Measurements from ENCODE around the gene UNC5C. TPM values are rescaled to one million over a fixed set of nuclear protein-coding genes. Genes with fewer than 3 reads are reported as not detected.

Gene UNC5C
- total and polyA plus RNA-seq, 2 donors from 2014 or later = 0.84 to 3.1 TPM

DNA sequence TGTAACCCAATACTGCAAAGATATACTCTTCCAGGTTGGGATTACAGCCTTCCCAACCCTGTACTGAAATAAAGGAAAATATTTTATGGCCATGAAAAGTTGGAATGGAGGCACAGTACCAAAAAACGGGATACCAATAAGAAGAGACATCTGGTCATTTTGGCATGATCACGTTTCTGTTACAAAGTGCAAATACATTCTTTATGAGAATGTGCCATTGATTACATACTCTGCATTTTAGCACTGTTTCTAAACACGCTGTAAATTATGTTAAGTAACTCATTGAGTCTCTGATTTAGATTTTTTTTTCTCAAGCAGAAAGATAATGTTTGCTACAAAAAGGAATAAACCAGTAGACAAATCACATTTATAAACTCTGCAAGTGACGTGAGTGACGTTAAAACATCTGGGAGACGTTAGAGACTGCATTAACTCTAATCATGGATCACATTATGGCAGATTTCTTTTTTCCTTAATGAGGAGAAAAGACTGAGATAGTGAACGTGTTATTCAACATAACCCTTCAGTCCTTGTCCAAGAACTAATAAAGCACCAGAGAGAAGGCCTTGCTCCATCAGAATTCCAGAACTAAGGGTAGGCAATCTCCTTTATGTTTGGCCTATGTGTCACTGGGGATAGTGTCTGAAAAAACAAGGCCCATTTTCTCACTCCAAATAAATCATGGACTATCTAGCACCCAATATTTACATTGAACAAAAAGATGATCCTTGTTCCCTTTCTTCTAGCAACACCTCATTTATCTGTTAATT, 31.0 kb downstream of the UNC5C start:
- Histone ChIP-seq H3K4me3 (ENCODE audit: low read length in 3 of 3) (no peak overlapping the region), H3K27me3 (ENCODE audit: control insufficient read depth, insufficient read depth, low read length) (no peaks in the 10 kb centered on the region), H3K27ac (ENCODE audit: low read depth in 2 of 2, low read length in 2 of 2) (no peak overlapping the region), H3K9me3 (ENCODE audit: control insufficient read depth in 2 of 3, insufficient read depth in 1 of 3, low read length in 3 of 3) (no peaks in the 10 kb centered on the region), H3K36me3 (ENCODE audit: control insufficient read depth in 2 of 3, insufficient read depth in 3 of 3, low read length in 3 of 3) (no peaks in the 10 kb centered on the region), H3K4me1 (ENCODE audit: control insufficient read depth in 2 of 3, insufficient read depth in 2 of 3, low read depth in 1 of 3, low read length in 3 of 3) (no peaks in the 10 kb centered on the region), H3K9ac (ENCODE audit: low read length in 3 of 3) (no peak overlapping the region)
- DNase-seq (no peak), FAIRE-seq (no peak)
- intact Hi-C loops (cut with DNase I) = no loop called here
- TF ChIP-seq, protein P1, sequence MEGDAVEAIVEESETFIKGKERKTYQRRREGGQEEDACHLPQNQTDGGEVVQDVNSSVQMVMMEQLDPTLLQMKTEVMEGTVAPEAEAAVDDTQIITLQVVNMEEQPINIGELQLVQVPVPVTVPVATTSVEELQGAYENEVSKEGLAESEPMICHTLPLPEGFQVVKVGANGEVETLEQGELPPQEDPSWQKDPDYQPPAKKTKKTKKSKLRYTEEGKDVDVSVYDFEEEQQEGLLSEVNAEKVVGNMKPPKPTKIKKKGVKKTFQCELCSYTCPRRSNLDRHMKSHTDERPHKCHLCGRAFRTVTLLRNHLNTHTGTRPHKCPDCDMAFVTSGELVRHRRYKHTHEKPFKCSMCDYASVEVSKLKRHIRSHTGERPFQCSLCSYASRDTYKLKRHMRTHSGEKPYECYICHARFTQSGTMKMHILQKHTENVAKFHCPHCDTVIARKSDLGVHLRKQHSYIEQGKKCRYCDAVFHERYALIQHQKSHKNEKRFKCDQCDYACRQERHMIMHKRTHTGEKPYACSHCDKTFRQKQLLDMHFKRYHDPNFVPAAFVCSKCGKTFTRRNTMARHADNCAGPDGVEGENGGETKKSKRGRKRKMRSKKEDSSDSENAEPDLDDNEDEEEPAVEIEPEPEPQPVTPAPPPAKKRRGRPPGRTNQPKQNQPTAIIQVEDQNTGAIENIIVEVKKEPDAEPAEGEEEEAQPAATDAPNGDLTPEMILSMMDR (IDR thresholded peaks at IDR 0.05; ENCODE audit: borderline replicate concordance, extremely low read depth, insufficient read depth) = no peak

DNA sequence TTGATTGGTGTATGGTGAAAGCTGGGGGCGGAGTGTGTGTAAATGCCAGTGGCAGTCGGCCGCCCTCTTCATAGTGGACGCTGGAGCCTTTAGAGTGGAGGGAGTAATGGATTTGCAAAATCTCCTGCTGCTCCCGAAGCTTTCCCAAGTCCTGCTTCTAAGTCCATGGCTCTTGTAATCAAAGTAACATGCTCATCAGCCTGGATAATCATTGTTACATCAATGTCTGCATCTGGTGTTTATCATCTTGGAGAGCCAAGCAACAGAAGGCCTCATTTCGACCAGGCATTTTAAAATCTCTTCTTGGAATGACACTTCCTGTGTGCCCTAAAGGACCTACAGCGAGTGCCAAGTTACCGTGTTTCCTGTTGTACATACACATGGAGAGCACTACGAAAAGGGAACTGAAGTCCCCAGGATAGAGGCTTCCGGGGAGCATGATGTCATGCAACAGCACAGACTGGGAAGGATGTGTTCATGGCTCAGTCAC, 32.2 kb downstream of the UNC5C start:
- no peaks in the 10 kb centered on the region for H3K4me1 ChIP-seq (ENCODE audit: control insufficient read depth in 2 of 3, insufficient read depth in 2 of 3, low read depth in 1 of 3, low read length in 3 of 3)
- no peak overlapping the region for H3K9ac ChIP-seq (ENCODE audit: low read length in 3 of 3)
- no peak overlapping the region for H3K4me3 ChIP-seq (ENCODE audit: low read length in 3 of 3)
- intact Hi-C loops (cut with DNase I) = no loop called here
- TF ChIP-seq, protein P1 (IDR thresholded peaks at IDR 0.05; ENCODE audit: borderline replicate concordance, extremely low read depth, insufficient read depth) = no peak
- no peaks in the 10 kb centered on the region for H3K9me3 ChIP-seq (ENCODE audit: control insufficient read depth in 2 of 3, insufficient read depth in 1 of 3, low read length in 3 of 3)
- no peaks in the 10 kb centered on the region for H3K36me3 ChIP-seq (ENCODE audit: control insufficient read depth in 2 of 3, insufficient read depth in 3 of 3, low read length in 3 of 3)
- FAIRE-seq = no peak
- no peaks in the 10 kb centered on the region for H3K27me3 ChIP-seq (ENCODE audit: control insufficient read depth, insufficient read depth, low read length)
- no peak for DNase-seq
- no peak overlapping the region for H3K27ac ChIP-seq (ENCODE audit: low read depth in 2 of 2, low read length in 2 of 2)

DNA sequence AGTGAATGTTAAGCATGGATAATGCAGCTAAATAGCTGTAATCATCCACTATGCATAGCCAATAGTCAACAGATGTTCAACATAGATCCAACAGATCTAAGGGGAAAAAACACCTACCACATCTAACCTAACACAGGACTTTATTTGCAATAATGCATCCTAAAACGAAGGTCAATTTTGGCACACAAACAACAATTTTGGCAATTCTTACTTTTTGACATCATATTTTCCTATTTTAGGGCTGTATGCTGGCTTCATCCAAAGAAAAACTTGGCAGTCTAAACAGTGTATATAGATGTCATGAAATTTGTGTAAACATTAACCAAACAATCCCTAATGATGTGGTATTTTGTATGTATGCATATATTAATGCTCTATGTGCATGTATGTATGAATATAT, 33.2 kb downstream of the UNC5C start:
- no peak overlapping the region for H3K9ac ChIP-seq (ENCODE audit: low read length in 3 of 3)
- no peaks in the 10 kb centered on the region for H3K4me1 ChIP-seq (ENCODE audit: control insufficient read depth in 2 of 3, insufficient read depth in 2 of 3, low read depth in 1 of 3, low read length in 3 of 3)
- TF ChIP-seq, protein P1 (IDR thresholded peaks at IDR 0.05; ENCODE audit: borderline replicate concordance, extremely low read depth, insufficient read depth) = no peak
- H3K36me3 ChIP-seq (ENCODE audit: control insufficient read depth in 2 of 3, insufficient read depth in 3 of 3, low read length in 3 of 3) = no peaks in the 10 kb centered on the region
- intact Hi-C loops (cut with DNase I) = no loop called here
- no peak overlapping the region for H3K27ac ChIP-seq (ENCODE audit: low read depth in 2 of 2, low read length in 2 of 2)
- no peak for DNase-seq
- H3K9me3 ChIP-seq (ENCODE audit: control insufficient read depth in 2 of 3, insufficient read depth in 1 of 3, low read length in 3 of 3) = no peaks in the 10 kb centered on the region
- no peaks in the 10 kb centered on the region for H3K27me3 ChIP-seq (ENCODE audit: control insufficient read depth, insufficient read depth, low read length)
- H3K4me3 ChIP-seq (ENCODE audit: low read length in 3 of 3) = no peak overlapping the region
- FAIRE-seq = no peak
